ENCODE measurements around the gene SBF1.
"Not testable (repeated sequence)": the region's sequence is repeated elsewhere in the genome, so short reads cannot be mapped to it uniquely, and the experiment has no call there.

SBF1 gene

DNA sequence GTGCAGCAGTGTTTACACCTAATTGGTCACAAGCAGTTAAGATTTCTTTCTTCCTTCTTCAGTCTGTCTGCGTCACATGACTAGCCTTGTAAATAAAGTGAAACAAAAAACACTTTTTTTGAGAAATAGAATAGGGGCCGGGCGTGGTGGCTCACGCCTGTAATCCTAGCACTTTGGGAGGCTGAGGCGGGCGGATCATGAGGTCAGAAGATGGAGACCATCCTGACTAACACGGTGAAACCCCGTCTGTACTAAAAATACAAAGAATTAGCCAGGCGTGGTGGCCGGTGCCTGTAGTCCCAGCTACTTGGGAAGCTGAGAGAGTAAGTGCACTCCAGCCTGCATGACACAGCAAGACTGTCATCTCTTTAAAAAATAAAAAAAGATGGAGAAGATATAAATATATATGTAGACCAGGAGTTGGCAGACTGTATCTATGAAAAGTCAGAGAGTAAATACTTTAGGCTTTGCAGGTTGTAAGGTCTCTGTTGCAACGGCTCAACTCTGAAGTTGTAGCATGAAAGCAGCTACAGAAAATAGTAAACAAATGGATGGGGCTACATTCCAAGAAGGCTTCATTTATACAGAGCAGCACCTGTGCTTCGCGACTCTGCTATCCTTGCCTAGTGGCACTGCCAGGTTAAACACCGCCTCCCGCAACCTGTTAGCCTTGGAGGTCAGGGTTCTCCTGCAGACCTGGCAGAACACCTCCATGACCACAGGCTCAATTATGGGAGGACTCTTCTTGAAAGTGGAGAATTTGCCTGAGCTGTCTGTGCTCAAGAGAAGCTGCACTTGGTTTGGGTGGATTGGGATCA lies 75.8 kb downstream of the SBF1 start:
- H3K4me3 ChIP-seq (ENCODE audit: control insufficient read depth, low read depth, low read length): no peak overlapping the region
- no peak for DNase-seq (ENCODE audit: low read depth)
- no peak for TF ChIP-seq CTCF (conservative IDR thresholded peaks at IDR 0.05; ENCODE audit: control insufficient read depth, insufficient read depth, low read depth, low read length)

DNA sequence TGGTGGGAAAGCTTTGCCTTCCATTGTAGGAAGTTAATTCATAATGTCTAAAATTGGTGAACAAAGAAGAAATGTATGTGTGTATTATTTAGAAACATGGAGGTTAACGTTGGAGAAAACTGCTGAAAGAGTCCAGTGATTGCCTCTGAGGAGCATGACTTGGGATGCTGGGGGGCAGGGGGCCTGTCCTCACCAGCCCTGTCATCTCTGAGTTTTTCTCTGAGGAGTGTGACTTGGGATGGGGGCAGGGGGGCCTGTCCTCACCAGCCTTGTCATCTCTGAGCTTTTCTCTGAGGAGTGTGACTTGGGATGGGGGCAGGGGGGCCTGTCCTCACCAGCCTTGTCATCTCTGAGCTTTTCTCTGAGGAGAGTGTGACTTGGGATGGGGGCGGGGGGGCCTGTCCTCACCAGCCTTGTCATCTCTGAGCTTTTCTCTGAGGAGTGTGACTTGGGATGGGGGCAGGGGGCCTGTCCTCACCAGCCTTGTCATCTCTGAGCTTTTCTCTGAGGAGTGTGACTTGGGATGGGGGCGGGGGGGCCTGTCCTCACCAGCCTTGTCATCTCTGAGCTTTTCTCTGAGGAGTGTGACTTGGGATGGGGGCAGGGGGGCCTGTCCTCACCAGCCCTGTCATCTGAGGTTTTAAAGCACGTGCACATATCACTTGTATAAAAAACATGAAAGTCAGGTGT lies 77.3 kb downstream of the SBF1 start:
- not testable (repeated sequence) for DNase-seq (ENCODE audit: low read depth); H3K4me3 ChIP-seq (ENCODE audit: control insufficient read depth, low read depth, low read length)

- no peak for TF ChIP-seq CTCF (conservative IDR thresholded peaks at IDR 0.05; ENCODE audit: control insufficient read depth, insufficient read depth, low read depth, low read length)
- DNase-seq (ENCODE audit: low read depth): no peak
- H3K4me3 ChIP-seq (ENCODE audit: control insufficient read depth, low read depth, low read length): no peak overlapping the region
Measured at GRCh38 chr22:50396751-50397370, 78.0 kb downstream of the SBF1 start.

All from fibroblast of mammary gland (primary cell).